Neural cell (in vitro differentiated cells): ENCODE data around the gene RGS14. TPM values are rescaled to one million over a fixed set of nuclear protein-coding genes. Genes with fewer than 3 reads are reported as not detected.
A peak's percentile ranks its signal among the peaks of the same experiment; 100 is the strongest.

Source experiments
- H2AFZ ChIP-seq: fragments of 200-600, 300-800 bp; sonication (generic), shearing (Covaris generic); 2 replicates; pipeline ENCODE4 v1.6.0; 2014; ENCODE audit warnings: low read depth, mild to moderate bottlenecking, antibody characterized with exemption, low read length, moderate library complexity
- H3F3A ChIP-seq: fragments of 200-600 bp; shearing (Covaris generic); 2 replicates; pipeline ENCODE4 v1.6.1; 2016; ENCODE audit warnings: mild to moderate bottlenecking, moderate library complexity, mixed read lengths, antibody characterized with exemption, low read length; ENCODE audit not compliant: insufficient read depth, poor library complexity, severe bottlenecking
- H3K27ac ChIP-seq: fragments of 200-600, 300-800 bp; sonication (generic), shearing (Covaris generic); 2 replicates; pipeline ENCODE4 v1.5.1; 2014; ENCODE audit warnings: mild to moderate bottlenecking, low read length, moderate library complexity
- H3K27me3 ChIP-seq: fragments of 300-800, 200-600 bp; sonication (generic), shearing (Covaris generic); 2 replicates; pipeline ENCODE4 v1.6.0; 2014; ENCODE audit warnings: mild to moderate bottlenecking, low read depth, low read length, moderate library complexity; ENCODE audit not compliant: insufficient read depth
- H3K36me3 ChIP-seq: fragments of 300-800, 200-600 bp; sonication (generic), shearing (Covaris generic); 2 replicates; pipeline ENCODE4 v1.5.1; 2014; ENCODE audit warnings: mild to moderate bottlenecking, antibody characterized with exemption, low read length, moderate library complexity; ENCODE audit not compliant: insufficient read depth
- H3K4me2 ChIP-seq: fragments of 300-800, 200-600 bp; sonication (generic), shearing (Covaris generic); 2 replicates; pipeline ENCODE4 v1.6.0; 2014; ENCODE audit warnings: mild to moderate bottlenecking, low read length
- H3K4me3 ChIP-seq: fragments of 300-800, 200-600 bp; sonication (generic), shearing (Covaris generic); 2 replicates; pipeline ENCODE4 v1.5.1; 2014; ENCODE audit warnings: mild to moderate bottlenecking, low read length, moderate library complexity
- H3K79me2 ChIP-seq: fragments of 200-600 bp; shearing (Covaris generic); replicated peaks from 2 replicates; pipeline ENCODE4 v1.6.0; 2014; ENCODE audit warnings: mild to moderate bottlenecking, low read length, moderate library complexity; ENCODE audit not compliant: insufficient read depth
- H3K9ac ChIP-seq: fragments of 300-800, 200-600 bp; sonication (generic), shearing (Covaris generic); 2 replicates; pipeline ENCODE4 v1.6.1; 2016; ENCODE audit warnings: mild to moderate bottlenecking, low read length, mixed read lengths
- H3K9me2 ChIP-seq: fragments of 200-600 bp; shearing (Covaris generic); 2 replicates; pipeline ENCODE4 v1.6.1; 2016; ENCODE audit warnings: mild to moderate bottlenecking, low read length, mixed read lengths; ENCODE audit not compliant: insufficient read depth
- H3K9me3 ChIP-seq: fragments of 200-600, 300-800 bp; sonication (generic), shearing (Covaris generic); 2 replicates; pipeline ENCODE4 v1.6.1; 2016; ENCODE audit warnings: mild to moderate bottlenecking, mixed run types, low read length, moderate library complexity, mixed read lengths
- H4K20me1 ChIP-seq: fragments of 200-600 bp; shearing (Covaris generic); 2 replicates; pipeline ENCODE4 v1.6.1; 2016; ENCODE audit warnings: mild to moderate bottlenecking, mixed run types; ENCODE audit not compliant: insufficient read depth
- CTCF ChIP-seq: fragments of 450-650 bp; IDR thresholded peaks from 2 replicates; pipeline ENCODE4 v1.5.1; 2014; ENCODE audit warnings: antibody characterized with exemption, mild to moderate bottlenecking, moderate library complexity; ENCODE audit not compliant: poor library complexity, severe bottlenecking
- EP300 ChIP-seq: fragments of 450-650 bp; conservative IDR thresholded peaks from 2 replicates; pipeline ENCODE4 v1.6.1; 2014; ENCODE audit warnings: antibody characterized with exemption, mild to moderate bottlenecking, moderate library complexity; ENCODE audit not compliant: poor library complexity, severe bottlenecking
- EZH2 ChIP-seq: fragments of 200-600, 300-800 bp; shearing (Covaris generic), sonication (generic); IDR thresholded peaks from 2 replicates; pipeline ENCODE4 v1.6.1; 2014; ENCODE audit warnings: antibody characterized with exemption, low read length, borderline replicate concordance, mild to moderate bottlenecking; ENCODE audit not compliant: insufficient read depth, poor library complexity, severe bottlenecking
- MXI1 ChIP-seq: fragments of 450-650 bp; conservative IDR thresholded peaks from 2 replicates; pipeline ENCODE4 v1.6.1; 2014; ENCODE audit warnings: antibody characterized with exemption, mild to moderate bottlenecking; ENCODE audit not compliant: poor library complexity, severe bottlenecking
- POLR2AphosphoS5 ChIP-seq: IDR thresholded peaks from 2 replicates; pipeline ENCODE4 v1.6.1; 2012
- RAD21 ChIP-seq: fragments of 450-650 bp; conservative IDR thresholded peaks from 2 replicates; pipeline ENCODE4 v1.6.1; 2014; ENCODE audit warnings: antibody characterized with exemption, mild to moderate bottlenecking, moderate library complexity
- REST ChIP-seq: IDR thresholded peaks from 2 replicates; pipeline ENCODE4 v1.6.1; 2012; ENCODE audit warnings: borderline replicate concordance
- SMC3 ChIP-seq: fragments of 450-650 bp; conservative IDR thresholded peaks from 2 replicates; pipeline ENCODE4 v1.6.1; 2014; ENCODE audit warnings: antibody characterized with exemption, mild to moderate bottlenecking, moderate library complexity; ENCODE audit not compliant: poor library complexity
- TAF1 ChIP-seq: IDR thresholded peaks from 2 replicates; pipeline ENCODE4 v1.6.1; 2012; ENCODE audit warnings: low read depth
- polyA plus RNA-seq: library from polyadenylated mRNA; depleted of rRNA; stranded (reverse); fragments of >200 nt; gene quantifications from 2 replicates; pipeline ENCODE4 v1.2.3, GENCODE V29; 2014

Gene RGS14
- polyA plus RNA-seq, 1 donor from 2014 or later = 32.3 TPM

GRCh38 chr5:177403102-177403791, 45.5 kb downstream of the RGS14 start:
- H3K27ac ChIP-seq = peak overlapping the region; percentile 34
- H3K27me3 ChIP-seq = peaks cover 42% of the 10 kb centered on the region
- H3K9me3 ChIP-seq = no peaks in the 10 kb centered on the region
- no peaks in the 10 kb centered on the region for H3K9me2 ChIP-seq
- no peaks in the 10 kb centered on the region for H3F3A ChIP-seq
- H3K9ac ChIP-seq = peak overlapping the region; percentile 55
- H3K79me2 ChIP-seq = no peaks in the 10 kb centered on the region
- no peak for TF ChIP-seq EP300
- TF ChIP-seq SMC3 = peak; percentile 16
- no peak for TF ChIP-seq REST
- no peak for TF ChIP-seq MXI1
- TF ChIP-seq POLR2AphosphoS5 = no peak
- TF ChIP-seq RAD21 = no peak
- no peak for TF ChIP-seq EZH2
- peak; percentile 41 for TF ChIP-seq CTCF
- no peak for TF ChIP-seq TAF1
- no peak overlapping the region for H3K4me2 ChIP-seq
- no peaks in the 10 kb centered on the region for H3K36me3 ChIP-seq
- peak overlapping the region; percentile 65 for H3K4me3 ChIP-seq
- peak overlapping the region; percentile 14 for H2AFZ ChIP-seq
- H4K20me1 ChIP-seq = no peaks in the 10 kb centered on the region

- H2AFZ ChIP-seq = peak overlapping the region; percentile 14
- H3K27ac ChIP-seq = peak overlapping the region; percentile 34
- no peak for TF ChIP-seq TAF1
- peak; percentile 81 for TF ChIP-seq RAD21
- TF ChIP-seq CTCF = peak; percentile 79
- TF ChIP-seq SMC3 = peak; percentile 66
- peak; percentile 60 for TF ChIP-seq MXI1
- TF ChIP-seq POLR2AphosphoS5 = peak; percentile 35
- no peak for TF ChIP-seq EP300
- no peak for TF ChIP-seq REST
- no peak for TF ChIP-seq EZH2
- H3K9ac ChIP-seq = peak overlapping the region; percentile 55
- no peaks in the 10 kb centered on the region for H3K36me3 ChIP-seq
- H3K9me3 ChIP-seq = no peaks in the 10 kb centered on the region
- no peaks in the 10 kb centered on the region for H3F3A ChIP-seq
- no peaks in the 10 kb centered on the region for H4K20me1 ChIP-seq
- H3K79me2 ChIP-seq = no peaks in the 10 kb centered on the region
- H3K4me2 ChIP-seq = peak overlapping the region; percentile 4
- H3K9me2 ChIP-seq = no peaks in the 10 kb centered on the region
- H3K27me3 ChIP-seq = peaks cover 42% of the 10 kb centered on the region
- peak overlapping the region; percentile 65 for H3K4me3 ChIP-seq
Observed at GRCh38 chr5:177403792-177404640, 46.3 kb downstream of the RGS14 start.
